PFSK-1 (cell line): ENCODE results near the gene SH3GL1.

Source experiments
- FOXP2 ChIP-seq: optimal IDR thresholded peaks from 2 replicates; pipeline ENCODE3; 2011; ENCODE audit warnings: borderline replicate concordance, control low read depth, inconsistent platforms; ENCODE audit not compliant: insufficient read depth; ENCODE audit errors: extremely low read length, extremely low read depth
- POLR2AphosphoS5 ChIP-seq: IDR thresholded peaks from 2 replicates; pipeline ENCODE4 v1.6.1; 2012; ENCODE audit warnings: low read depth, mild to moderate bottlenecking, control low read depth, low read length, moderate library complexity
- SIN3A ChIP-seq: IDR thresholded peaks from 2 replicates; pipeline ENCODE4 v1.6.1; 2012; ENCODE audit warnings: mild to moderate bottlenecking, low read length, moderate library complexity, borderline replicate concordance; ENCODE audit not compliant: insufficient read depth
- TAF1 ChIP-seq: IDR thresholded peaks from 2 replicates; pipeline ENCODE4 v1.6.1; 2012; ENCODE audit warnings: low read length, control low read depth, borderline replicate concordance; ENCODE audit not compliant: insufficient read depth
- TF ChIP-seq, protein P1 (sequence below), 2 experiments: IDR thresholded peaks; 2 replicates each; pipeline versions ENCODE4 v1.6.1 to v1.8.0; 2011 to 2012; ENCODE audit warnings: low read depth in 2 of 2, low read length in 2 of 2, control low read depth in 1 of 2, inconsistent platforms in 1 of 2, mild to moderate bottlenecking in 1 of 2, moderate library complexity in 1 of 2; ENCODE audit not compliant: insufficient read depth in 1 of 2

The SH3GL1 gene

GRCh38 chr19:4390567-4391305 lies 9.6 kb downstream of the SH3GL1 start:
- TF ChIP-seq FOXP2 (no peak), POLR2AphosphoS5 (peak; percentile 5; the same call in 1 of the 2 replicates), SIN3A (no peak), TAF1 (0 out of 2 replicates have a peak, but pooled peaks have one; percentile 12)
- TF ChIP-seq, protein P1, sequence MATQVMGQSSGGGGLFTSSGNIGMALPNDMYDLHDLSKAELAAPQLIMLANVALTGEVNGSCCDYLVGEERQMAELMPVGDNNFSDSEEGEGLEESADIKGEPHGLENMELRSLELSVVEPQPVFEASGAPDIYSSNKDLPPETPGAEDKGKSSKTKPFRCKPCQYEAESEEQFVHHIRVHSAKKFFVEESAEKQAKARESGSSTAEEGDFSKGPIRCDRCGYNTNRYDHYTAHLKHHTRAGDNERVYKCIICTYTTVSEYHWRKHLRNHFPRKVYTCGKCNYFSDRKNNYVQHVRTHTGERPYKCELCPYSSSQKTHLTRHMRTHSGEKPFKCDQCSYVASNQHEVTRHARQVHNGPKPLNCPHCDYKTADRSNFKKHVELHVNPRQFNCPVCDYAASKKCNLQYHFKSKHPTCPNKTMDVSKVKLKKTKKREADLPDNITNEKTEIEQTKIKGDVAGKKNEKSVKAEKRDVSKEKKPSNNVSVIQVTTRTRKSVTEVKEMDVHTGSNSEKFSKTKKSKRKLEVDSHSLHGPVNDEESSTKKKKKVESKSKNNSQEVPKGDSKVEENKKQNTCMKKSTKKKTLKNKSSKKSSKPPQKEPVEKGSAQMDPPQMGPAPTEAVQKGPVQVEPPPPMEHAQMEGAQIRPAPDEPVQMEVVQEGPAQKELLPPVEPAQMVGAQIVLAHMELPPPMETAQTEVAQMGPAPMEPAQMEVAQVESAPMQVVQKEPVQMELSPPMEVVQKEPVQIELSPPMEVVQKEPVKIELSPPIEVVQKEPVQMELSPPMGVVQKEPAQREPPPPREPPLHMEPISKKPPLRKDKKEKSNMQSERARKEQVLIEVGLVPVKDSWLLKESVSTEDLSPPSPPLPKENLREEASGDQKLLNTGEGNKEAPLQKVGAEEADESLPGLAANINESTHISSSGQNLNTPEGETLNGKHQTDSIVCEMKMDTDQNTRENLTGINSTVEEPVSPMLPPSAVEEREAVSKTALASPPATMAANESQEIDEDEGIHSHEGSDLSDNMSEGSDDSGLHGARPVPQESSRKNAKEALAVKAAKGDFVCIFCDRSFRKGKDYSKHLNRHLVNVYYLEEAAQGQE (IDR thresholded peaks at IDR 0.05; ENCODE audit: insufficient read depth in 1 of 2, low read depth in 2 of 2, low read length in 2 of 2), result 0 out of 4 replicates have a peak, but pooled peaks of 1 of the 2 experiments have one; percentile 2

GRCh38 chr19:4390017-4390566 lies 10.3 kb downstream of the SH3GL1 start:
- TF ChIP-seq, protein P1 (IDR thresholded peaks at IDR 0.05; ENCODE audit: insufficient read depth in 1 of 2, low read depth in 2 of 2, low read length in 2 of 2), result 0 out of 4 replicates have a peak, but pooled peaks of 1 of the 2 experiments have one; percentile 29
- TF ChIP-seq SIN3A, result no peak; the same call in 1 of the 2 replicates
- peak; percentile 49; the same call in 1 of the 2 replicates for TF ChIP-seq TAF1
- TF ChIP-seq POLR2AphosphoS5, result 0 out of 2 replicates have a peak, but pooled peaks have one; percentile 27
- peak; percentile 24 for TF ChIP-seq FOXP2

DNA sequence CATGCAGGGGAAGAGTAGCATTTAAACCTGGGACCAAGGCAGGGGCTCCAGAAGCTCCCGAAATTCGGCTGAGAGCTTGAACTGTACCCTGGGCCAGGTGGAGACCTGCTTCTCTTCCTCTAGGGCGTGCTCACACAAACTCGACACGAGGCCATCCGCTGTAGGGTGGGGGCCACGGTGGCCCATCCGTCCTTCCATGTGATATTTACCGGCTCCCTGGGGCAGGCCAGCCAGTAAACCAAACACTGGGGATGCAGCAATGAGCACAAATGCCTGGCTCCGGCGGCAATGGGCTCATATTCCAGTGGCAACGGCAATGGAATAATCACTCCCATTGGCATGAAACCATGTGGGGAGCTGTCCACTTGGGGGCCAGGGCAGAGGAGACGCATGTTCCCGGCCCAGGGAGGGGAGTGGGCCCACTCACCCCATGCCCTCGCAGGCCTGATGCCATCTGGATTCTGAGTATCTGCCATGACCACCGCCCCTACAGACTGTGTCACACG lies 10.8 kb downstream of the SH3GL1 start:
- no peak for TF ChIP-seq FOXP2
- TF ChIP-seq, protein P1 (IDR thresholded peaks at IDR 0.05; ENCODE audit: insufficient read depth in 1 of 2, low read depth in 2 of 2, low read length in 2 of 2), result peak in 1 of 2 experiments; percentile 67; a peak in 2 of 4 replicates

DNA sequence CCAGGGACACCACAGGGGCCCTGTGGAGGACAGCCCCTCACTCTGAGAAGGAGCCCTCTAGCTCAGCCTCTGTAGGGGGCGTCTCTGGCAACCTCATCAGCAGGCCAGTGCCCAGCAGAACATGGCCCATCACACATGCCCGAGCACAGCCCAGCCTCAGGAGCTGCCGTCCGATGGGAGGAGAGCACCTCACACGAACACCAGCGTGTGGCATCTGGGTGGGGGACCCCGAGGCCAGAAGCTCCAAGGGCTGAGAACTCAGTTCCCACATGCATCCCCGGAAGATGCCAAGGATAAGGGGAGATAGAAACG lies 11.3 kb downstream of the SH3GL1 start:
- TF ChIP-seq POLR2AphosphoS5 (no peak), SIN3A (no peak), FOXP2 (no peak), TAF1 (no peak)
- TF ChIP-seq, protein P1 (IDR thresholded peaks at IDR 0.05; ENCODE audit: insufficient read depth in 1 of 2, low read depth in 2 of 2, low read length in 2 of 2), result no peak
